NCI-H460 (cell line): ENCODE results near the gene PTHLH. TPM values are rescaled to one million over a fixed set of nuclear protein-coding genes. Genes with fewer than 3 reads are reported as not detected.

Experiments used
- DNase-seq: peaks from one replicate; pipeline ENCODE4 v3.0.0-alpha.2; 2016; ENCODE audit warnings: low read depth; ENCODE audit errors: extremely low read depth
- total RNA-seq: library from RNA; depleted of rRNA; stranded (reverse); fragments of >200 nt; shearing (Covaris generic); gene quantifications from 2 replicates; pipeline ENCODE4 v1.2.3, GENCODE V29; 2014

PTHLH gene
- total RNA-seq, 1 experiment from 2014 or later = 3.5 TPM

DNA sequence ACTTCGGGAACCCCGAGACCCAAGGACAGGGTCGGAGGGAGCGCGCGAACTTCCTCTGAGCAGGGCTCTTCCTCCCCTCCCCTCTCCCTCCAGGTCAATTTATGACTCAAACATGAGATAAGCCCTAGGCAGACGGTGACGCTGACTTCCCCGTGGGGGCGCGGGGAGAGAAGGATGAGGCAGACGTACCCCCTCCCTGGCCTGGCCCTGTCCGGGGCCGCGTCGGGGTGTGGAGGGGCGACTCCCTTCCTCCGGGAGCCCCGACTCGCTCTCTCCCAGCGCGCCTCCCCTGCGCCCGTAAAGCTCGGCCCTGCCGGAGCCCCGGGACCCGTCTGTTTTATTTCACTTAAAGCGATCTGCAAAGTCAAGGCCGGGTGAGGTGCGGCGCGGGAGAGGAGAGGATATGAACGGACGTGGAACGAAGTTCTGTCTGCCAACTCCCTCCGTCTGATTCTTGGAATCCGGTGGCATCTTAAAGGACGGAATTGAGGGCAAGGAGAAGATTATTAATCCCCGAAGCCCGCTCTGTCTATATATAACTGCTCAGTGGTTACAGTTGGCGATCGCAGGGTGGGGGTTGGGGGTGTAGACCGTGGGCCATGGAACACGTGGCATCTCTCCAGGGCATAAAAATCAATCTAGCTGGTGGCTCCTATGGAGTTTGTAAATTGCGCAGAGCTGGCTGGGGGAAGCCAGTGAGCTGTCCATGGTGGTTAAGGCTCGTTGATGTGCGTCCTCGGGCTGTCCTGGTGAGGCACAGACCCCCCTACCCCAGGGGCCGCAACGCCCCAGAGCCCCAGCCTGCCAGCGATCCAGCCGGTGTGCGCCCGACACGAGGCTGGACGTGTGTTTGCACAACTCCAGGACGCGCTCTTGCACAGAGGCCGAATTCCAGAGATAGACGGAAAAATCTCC is 2.9 kb upstream of the PTHLH start:
- DNase-seq = no peak

DNA sequence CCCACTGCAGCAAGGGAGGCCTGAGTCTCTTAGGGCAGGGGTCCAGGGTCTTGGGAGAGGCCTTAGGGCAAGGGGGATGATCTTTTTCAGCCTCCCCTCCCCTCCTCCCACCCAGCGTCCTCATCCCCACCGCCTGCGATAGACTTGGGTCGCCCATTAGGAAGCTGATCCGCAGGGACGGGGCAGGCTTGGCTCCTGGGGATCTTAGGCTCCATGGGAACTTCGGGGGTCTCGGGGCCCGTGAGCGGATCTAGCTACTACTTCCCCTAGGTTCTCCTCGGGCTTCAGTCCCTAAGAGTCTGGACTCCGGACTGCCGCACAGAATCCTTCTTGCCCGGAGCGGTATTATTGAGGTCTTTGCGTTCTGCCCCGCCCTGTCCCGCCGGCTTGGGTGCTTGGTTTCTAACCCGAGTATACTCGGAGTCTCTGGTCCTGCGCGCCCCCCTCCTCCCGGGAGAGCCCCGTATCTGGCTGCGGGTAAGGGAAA is 2.2 kb upstream of the PTHLH start:
- DNase-seq = no peak

DNA sequence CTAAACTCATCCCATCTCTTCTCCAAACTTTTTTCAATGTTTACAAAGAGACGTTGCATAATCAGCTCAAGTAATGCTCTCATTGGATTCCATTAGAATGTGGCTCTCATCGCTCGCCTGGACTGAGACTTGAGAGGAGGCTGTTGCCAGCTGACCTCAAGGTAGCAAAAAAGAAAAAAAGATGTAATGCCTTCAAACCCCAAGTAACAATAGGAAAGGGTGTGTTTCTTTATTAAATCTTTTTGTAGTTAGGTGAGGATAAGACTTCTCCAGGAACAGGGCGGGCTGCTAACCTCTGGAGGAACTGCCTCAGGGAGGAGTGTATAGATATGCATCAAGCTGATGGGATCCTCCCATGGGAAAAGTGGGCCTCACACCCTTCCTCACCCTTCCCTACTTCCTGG is 956 bp upstream of the PTHLH start:
- no peak for DNase-seq

DNA sequence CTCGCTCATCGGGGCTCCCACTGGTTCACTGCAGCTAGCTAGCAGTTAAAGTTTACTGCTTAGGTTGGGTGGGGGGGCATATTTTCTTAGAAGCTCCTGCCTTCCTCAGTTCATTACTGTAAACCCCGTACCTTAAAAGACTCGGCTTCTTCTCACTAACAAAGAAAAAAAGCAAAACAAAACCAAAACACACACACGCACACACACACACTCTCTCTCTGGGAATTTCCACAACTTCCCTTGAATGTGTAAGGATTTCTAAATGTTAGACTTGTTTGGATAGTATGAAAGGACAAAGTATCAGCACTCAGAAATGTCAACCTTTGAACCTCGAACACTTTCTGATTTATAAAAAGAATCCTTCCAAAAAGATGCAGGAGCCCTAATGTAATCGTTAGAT is 927 bp downstream of the PTHLH start:
- DNase-seq = no peak

DNA sequence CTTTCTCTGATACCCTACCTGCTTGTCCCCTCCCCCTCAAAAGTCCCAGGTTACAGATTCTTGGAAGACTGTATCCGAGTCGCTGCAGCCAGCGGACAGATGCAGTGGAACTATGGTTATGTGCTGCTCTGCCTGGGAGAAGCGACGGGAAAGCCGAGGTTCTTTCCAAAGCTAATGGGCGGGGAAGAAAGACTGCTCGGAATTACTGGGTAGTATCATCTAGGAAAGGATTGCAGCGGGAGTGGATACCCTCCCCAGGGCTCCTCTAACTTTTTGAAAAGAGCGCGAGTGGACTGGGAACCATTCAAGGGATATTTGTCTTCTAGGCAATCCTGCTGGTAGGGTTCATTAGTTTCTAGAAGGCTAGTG is 1.4 kb downstream of the PTHLH start:
- no peak for DNase-seq

DNA sequence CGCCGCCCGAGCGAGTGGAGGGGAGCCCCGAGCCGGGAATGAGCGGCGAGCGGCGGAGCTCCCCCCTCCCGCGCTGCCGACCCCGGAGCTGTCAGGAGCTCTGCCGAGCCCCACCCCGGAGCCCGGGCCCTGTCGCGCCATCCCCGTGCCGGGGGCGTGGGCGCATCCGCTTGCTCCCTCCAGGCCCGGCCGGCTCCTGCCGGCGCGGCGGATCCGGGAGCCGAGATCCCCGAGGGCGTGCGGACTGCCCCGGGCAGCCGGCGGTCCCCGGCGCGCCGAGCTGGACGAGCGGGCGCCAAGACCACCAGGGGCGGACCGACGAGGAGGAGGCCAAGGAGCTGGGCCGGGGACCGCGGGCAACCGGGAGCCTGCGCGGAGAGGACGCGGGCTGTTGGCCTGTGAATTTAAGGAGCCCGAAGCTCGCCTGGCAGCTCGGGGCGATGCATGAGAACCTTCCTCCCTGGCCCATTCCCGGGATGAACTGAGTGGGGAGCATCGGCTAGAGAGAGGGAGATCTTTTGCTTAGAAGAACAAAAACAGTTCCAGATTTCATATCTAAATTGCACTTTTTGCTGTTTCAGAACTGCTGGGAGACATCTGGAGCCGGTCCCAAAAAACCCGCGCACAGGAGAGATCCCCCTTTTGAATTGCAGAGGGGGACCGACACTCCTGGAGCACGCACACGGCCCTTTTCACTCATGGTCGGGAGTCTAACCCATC is 2.0 kb downstream of the PTHLH start:
- no peak for DNase-seq

DNA sequence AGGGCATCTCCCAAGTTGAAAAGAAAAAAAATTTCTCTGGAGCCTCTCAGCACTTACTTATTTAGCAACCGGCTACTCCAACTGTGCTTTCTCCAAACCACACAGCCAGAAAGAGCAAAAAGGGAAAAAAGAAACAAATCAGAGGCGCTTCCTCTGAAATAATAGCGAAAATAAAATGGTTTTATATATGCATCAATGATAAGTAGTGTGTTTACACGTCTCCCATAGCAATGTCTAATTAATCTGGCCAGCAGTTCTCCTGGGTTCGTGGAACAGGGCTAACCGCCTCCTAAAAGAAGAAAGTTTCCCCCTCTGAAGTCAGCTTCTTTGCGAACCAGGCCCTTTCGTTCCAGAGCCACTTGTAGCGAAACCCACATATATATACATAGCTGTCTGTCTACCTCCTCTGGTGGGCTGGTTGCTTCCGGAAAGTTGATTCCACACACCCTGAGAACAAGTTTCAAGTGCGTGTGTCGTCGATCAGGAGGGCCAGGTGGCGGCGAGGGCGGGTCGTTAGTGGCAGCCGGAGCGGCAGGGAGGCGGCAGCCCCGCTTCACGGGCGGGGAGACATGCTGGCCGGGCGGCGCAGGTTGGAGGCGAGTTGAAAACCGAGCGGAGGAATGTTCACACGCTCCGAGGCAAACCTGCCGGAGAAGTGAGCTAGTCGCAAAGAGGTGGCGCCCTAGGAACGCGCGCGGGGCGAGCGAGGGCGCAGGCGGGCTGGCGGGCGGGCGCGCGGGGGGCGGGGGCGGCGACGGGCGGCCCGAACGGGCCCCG is 2.7 kb downstream of the PTHLH start:
- peak; percentile 53 for DNase-seq

DNA sequence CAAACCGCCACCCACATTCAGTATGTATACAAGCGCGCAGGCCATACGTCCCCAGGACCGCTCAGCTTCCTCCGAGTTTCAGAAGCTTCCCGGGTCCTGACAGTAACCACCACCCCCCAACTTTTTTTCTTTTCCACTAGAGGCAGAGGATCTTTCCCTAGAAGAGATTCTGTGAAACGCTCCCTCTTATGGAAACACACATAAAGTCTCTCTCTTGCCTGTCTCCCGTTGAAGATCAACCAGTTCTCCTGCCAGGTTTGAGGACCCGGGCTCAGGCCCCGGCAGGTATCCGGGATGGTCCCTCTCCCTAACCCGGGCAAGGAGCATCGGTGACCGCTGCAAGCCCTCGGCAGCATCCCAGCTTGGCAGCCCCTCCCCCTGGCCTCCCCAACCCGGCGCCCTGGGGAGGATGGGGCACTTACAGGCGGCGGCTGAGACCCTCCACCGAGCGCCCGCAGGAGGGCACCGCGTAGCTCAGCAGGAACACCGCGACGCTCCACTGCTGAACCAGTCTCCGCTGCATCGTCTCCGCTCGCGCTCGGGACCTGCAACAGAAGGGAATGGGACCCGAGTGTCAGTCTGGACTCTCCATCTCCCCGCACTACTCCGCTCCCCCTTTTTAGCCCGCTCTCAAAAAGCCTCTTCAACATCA is 3.4 kb downstream of the PTHLH start:
- DNase-seq = no peak

DNA sequence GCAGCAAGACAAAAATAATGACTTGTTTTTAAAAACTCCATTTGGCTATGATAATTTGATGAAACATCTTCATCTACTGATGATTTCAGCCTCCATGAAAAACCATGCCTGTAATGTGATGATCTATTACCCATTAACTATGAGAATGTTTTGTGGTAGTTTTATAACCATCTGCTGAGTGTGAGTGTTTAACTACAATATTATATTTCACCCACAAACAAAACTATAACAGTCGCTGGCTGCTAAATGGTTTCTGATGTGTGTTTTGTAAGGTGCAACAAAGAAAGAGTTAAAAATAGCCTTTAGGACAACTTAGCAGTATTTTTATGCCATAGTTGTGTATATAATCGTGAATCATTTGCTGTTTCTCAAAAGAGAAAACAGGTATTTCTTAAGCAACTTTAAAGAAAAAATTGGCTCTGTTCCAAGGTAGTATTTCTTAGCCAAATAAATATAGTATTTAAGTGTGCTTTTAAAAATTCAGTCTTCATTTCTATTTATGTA is 4.9 kb downstream of the PTHLH start:
- DNase-seq = no peak

DNA sequence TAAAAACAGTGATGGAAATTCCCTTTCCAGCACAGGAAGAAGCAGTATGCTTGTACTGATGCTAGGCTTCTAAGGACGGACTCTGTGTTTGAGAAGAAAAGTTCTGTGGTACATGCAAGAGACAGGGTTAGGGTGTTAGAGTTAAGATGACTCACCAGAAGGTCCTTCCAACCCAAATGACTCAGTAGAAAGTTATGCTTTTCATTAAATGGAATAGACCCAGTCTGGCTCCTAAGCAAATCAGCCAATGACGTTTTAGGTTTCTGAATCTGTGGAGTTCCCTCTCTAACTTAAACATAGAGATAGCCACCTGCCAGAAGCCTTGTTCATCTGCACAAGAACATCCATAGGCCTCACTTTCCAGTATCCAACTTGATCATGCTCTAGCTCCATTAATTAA is 5.7 kb downstream of the PTHLH start:
- peak; percentile 65 for DNase-seq

DNA sequence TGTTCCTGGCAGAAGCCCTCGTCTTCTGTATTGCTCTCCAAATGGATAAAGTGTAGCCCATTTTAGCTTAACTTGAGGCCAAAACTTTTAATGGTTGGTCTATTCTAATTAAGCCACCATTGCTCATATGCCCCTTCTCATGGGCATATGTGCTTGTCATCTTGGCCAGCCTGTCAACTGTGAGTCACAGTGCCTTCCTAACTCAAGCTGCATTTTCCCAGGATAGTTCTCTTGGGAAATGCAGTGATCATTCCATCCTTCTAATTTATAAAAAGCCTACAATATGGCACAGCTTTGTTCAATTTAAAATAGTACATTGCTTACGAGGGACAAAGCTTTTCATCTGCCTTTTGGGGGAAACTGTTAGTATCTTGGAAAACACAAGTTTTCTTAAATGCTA is 6.6 kb downstream of the PTHLH start:
- DNase-seq = no peak

DNA sequence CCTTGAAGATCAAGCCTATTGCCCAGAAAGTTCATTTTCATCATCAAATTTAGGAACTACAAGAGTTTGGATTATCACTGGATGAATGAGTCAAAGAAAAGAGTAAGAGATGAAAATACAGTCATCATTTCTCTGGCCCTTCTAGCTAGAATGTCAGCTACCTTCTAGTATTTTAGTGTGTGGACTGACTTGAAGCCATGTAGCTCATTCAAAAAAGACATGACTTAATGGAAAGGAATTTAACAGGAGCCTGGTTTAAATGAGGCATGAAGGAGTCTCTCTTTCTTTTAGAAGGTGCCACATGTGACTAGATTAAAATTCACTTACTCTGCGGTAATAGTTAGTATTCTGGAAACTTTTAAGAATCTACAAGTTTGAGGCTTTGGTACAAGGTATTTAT is 7.1 kb downstream of the PTHLH start:
- no peak for DNase-seq

DNA sequence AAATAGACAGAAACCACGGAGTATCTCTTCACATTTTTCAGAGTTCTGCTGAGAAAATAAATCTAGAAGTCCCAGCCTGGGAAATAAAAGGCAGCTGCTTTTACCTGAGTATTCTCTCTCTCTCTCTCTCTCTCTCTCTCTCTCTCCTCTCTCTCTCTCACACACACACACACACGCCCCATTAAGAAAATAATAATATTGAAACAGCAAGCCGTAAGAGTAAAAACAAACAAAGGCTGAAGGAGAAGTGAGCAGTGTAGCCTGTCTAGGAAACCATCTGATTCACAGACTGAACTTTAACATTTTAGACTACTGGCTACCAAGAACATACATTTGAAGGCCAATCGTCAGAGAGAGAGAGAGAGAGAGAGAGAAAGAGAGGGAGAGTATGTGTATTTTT is 8.4 kb downstream of the PTHLH start:
- DNase-seq = no peak

DNA sequence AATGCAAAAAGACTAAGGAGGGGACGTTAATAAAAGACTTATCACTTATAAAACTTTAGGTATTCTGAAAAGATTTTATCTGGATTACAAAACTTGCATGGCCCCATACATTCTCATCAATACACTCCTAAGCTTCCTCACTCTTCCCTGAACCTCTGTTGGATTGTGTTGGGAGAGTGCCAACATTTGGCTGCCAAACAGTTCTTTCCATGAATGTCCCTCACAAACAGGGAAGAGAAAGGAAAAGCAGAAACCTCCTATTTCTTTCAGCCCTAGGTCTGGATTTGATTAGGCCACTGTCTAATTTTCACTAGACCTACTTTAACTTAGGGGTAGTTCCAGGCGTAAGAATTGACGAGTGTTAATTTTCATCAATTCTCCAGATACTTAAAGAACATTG is 11.7 kb downstream of the PTHLH start:
- DNase-seq = no peak

DNA sequence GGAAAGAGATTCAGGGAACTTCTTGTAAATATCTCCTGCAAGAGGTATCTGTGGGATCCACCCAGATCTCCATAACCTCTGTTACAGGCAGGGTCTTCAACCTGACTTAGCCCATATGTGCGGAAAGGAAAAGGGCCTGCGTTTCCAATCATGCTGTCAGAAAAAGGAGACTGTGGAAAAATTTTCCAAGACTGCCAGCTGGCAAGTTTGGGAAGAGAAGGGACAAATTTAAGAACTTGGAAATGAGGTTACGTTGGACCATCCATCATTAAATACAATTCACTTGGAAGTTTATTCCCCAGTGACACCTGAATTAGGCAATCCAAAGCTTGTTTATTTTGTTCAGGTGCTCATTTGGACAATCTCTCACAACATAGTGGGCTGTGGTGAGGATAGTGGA is 13.9 kb downstream of the PTHLH start:
- no peak for DNase-seq

DNA sequence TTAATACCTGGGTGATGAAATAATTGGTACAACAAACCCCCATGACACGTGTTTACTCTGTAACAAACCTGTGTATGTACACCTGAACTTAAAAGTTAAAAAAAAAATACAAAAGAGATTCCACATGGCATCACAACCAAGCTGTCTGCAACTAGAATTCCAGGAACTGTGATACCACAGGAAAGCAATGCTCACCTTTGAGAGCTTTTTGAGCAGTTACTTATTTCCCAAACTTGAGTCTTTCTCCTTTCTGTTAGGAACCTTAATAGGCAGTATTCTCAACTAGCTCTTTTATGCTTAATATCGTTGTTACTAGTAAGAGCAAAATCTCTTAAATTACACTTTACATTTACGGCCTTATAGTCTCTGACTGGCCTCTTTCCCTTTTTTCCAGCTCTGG is 15.2 kb downstream of the PTHLH start:
- no peak for DNase-seq

DNA sequence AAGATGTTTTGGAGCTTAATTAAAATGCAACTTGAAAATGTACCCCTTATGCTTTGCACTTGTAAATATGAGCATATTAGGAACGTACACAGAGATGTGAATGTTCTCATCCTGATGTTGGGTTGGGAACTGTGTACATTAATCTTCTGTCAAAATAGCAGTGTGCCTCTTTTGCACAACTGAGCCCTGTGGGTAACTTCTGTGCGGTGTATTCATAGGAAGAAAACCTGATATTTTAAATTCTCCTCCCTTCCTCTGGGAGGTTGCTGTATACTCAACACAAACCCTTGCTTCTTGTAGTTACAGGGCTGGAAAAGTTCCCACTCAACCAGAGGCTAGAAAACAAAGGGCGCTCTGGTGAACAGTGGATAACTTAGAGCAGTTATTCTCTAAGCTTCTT is 18.7 kb downstream of the PTHLH start:
- no peak for DNase-seq

DNA sequence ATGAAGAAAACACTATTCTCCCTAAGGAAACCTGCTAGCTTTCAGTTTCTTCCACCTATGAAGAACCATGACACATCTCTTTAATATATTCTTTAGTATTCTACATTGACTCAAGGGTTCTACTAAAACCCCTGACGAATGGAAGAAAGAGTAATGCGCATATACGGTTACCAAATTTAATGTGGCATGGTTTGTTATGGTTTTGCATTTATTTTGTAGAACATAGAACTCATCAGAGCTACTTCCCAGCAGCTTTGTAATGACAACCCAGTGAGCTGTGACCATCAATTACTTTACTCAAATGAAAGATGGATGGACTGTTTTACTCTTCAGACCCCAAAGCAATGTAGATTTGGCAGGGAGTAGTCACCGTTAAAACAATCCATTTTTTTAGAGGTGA is 19.2 kb downstream of the PTHLH start:
- DNase-seq = no peak

DNA sequence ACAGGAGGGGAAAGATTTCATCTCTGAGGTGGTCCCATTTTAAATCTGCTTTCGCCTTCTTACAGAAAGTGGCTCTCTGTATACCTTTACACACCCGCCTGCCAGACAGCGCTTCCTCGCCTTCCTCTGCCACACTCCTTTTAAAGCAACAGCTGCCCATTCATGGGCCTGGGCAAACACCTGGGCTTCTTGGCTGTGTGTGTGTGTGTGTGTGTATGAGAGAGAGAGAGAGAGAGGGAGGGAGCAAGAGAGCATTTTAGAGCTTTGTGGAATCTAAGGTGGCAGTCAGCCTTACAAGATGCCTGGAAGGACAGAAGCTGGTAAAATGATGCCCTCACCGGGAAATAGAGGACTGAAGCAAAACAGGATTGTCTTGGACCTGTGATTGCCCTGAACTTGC is 20.0 kb downstream of the PTHLH start:
- no peak for DNase-seq

DNA sequence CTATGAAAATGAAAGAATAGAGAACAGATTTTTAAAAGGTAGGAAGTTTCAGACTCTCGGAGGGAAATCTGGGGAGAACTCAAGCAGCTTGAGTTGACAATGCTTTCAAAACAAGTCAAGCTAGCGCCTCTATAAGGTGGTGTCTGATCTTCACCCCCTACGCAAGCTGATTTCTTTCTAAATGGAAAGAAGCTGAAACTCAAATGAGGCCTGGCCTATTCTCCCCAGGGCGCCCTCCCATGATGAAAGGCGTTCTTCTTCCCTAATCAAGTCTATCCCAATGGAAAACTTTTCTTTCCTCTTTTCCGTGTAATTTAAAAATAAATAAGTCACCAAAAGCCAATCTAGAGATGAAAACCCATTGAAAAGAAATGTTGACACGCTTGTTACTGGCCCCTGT is 20.6 kb downstream of the PTHLH start:
- no peak for DNase-seq

DNA sequence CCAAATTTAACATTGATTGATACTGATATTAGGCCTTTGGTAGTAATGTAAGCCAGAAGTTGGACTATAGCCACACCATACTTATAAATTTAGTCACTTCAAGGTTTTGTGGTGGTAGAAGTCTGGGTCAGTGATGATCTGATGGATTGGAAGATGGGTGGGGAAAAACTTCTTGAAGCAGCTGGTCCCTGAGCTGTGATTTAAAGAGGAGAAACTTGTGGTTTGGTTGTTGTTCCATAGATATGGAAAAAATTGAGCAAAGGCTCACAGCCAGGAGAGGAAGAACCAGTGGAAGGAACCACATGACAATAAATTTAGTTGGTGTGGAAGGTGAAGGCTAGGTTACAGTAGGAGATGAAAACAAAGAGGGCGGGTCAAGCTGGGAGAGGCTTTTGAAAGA is 26.1 kb downstream of the PTHLH start:
- DNase-seq = no peak
